ENCODE data around the gene KCNT2. TPM values are rescaled to one million over a fixed set of nuclear protein-coding genes. Genes with fewer than 3 reads are reported as not detected.

KCNT2 gene
- polyA plus RNA-seq, 2 of the 4 experiments (the other 2 are of a cell fraction) = 0.14 to 1.7 TPM

DNA sequence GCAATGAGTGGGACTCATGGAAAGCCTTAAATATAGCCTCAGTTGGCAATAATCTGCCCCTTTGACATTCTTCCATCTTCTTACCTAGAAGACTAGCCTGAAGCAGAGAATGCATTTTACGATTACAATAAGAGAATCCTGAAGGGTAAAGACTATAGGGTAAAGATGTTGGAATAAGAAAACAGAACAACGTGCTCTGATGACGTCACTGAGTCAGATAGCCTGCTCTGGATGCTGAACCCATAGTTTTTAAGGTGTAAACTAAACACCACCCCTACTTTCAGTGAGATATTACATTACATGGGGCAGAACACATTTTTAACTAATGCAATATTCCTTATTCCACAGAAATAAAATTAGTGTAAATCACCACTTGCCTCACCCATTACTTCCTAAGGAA is 240.4 kb downstream of the KCNT2 start:
- no peaks in the 10 kb centered on the region for H3K9me3 ChIP-seq
- POLR2A ChIA-PET = no interaction called here
- no peak for FAIRE-seq

DNA sequence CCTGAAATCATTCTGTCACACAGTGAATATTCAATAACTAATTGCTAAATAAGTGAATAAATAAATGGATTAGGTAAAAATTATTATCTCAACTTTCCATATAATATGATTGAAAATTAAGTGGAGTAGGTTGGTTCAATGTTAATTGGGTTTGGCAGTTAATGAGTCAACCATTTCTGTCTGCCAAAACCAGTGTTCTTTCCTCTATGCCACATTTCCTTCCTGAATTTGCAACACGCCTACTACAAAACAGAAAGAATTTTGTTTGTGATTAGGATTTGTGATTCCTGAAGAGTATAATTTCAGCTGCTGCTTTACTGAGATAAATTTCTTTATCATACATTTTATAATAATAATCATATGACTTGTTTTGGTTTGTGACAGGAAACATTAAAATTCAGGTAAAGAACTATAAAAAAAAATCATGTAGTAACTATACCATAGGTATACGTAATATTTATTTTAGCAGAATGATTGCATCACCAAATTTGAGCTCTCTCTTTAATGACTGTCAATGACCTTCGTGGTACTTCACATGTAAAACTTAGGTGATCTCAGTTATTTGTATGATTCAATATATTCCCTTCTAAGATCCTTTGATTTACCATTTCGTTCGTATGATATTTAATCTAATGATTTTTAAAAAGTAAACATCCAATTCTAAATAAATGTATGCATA is 241.3 kb downstream of the KCNT2 start:
- no peak overlapping the region for H3K27ac ChIP-seq
- TF ChIP-seq GATA3 (IDR thresholded peaks at IDR 0.05; ENCODE audit: borderline replicate concordance) (no peak), MAZ (IDR thresholded peaks at IDR 0.05; ENCODE audit: borderline replicate concordance, low read depth, low read length) (no peak), SREBF2 (IDR thresholded peaks at IDR 0.05) (no peak), EHMT2 (IDR thresholded peaks at IDR 0.05; ENCODE audit: low read depth) (no peak), NR3C1 (IDR thresholded peaks at IDR 0.05) (no peak), HEYL (CRISPR knock-in tag; IDR thresholded peaks at IDR 0.05) (no peak), FOXS1 (CRISPR knock-in tag; IDR thresholded peaks at IDR 0.05) (no peak), BHLHE40 (IDR thresholded peaks at IDR 0.05; ENCODE audit: low read depth, low read length) (no peak)
- TF ChIP-seq, protein P1, sequence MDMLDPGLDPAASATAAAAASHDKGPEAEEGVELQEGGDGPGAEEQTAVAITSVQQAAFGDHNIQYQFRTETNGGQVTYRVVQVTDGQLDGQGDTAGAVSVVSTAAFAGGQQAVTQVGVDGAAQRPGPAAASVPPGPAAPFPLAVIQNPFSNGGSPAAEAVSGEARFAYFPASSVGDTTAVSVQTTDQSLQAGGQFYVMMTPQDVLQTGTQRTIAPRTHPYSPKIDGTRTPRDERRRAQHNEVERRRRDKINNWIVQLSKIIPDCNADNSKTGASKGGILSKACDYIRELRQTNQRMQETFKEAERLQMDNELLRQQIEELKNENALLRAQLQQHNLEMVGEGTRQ (IDR thresholded peaks at IDR 0.05) = no peak
- ChIA-PET CTCF (no interaction called here), POLR2A (no interaction called here)
- H3K4me1 ChIP-seq = peaks cover under 1% of the 10 kb centered on the region; the same call in 2 of the 3 replicates
- DNase-seq (ENCODE audit: low read depth in 1 of 2, low spot score in 1 of 2) (no peak), FAIRE-seq (no peak), ATAC-seq (no peak)
- no peaks in the 10 kb centered on the region for H3K9me3 ChIP-seq
- H3K4me3 ChIP-seq = no peak overlapping the region
- H3K4me2 ChIP-seq = no peak overlapping the region
- 69% methylated on average over 5 of the region's 5 CpGs for WGBS (ENCODE audit: missing lambda C conversion rate)

More for the DNA sequence above, 240.4 kb downstream of the KCNT2 start:
- 63% methylated on average over 3 of the region's 3 CpGs for WGBS (ENCODE audit: missing lambda C conversion rate)
- TF ChIP-seq KDM5A (IDR thresholded peaks at IDR 0.05) (no peak), CBX2 (IDR thresholded peaks at IDR 0.05; ENCODE audit: borderline replicate concordance, low read depth) (no peak), JUN (IDR thresholded peaks at IDR 0.05) (no peak), HOXB13 (CRISPR knock-in tag; IDR thresholded peaks at IDR 0.05; ENCODE audit: low read depth) (no peak), ZNF302 (CRISPR knock-in tag; IDR thresholded peaks at IDR 0.05) (no peak), KDM1A (IDR thresholded peaks at IDR 0.05; ENCODE audit: low read depth) (no peak), SMC3 (IDR thresholded peaks at IDR 0.05) (no peak), HDAC2 (IDR thresholded peaks at IDR 0.05) (no peak), POLR2AphosphoS2 (conservative IDR thresholded peaks at IDR 0.05; ENCODE audit: low read length) (no peak), CEBPB (IDR thresholded peaks at IDR 0.05) (no peak), POLR2A (IDR thresholded peaks at IDR 0.05; ENCODE audit: low read length) (no peak)
- TF ChIP-seq, protein P2, sequence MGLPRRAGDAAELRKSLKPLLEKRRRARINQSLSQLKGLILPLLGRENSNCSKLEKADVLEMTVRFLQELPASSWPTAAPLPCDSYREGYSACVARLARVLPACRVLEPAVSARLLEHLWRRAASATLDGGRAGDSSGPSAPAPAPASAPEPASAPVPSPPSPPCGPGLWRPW (IDR thresholded peaks at IDR 0.05) = no peak
- TF ChIP-seq, protein P3, sequence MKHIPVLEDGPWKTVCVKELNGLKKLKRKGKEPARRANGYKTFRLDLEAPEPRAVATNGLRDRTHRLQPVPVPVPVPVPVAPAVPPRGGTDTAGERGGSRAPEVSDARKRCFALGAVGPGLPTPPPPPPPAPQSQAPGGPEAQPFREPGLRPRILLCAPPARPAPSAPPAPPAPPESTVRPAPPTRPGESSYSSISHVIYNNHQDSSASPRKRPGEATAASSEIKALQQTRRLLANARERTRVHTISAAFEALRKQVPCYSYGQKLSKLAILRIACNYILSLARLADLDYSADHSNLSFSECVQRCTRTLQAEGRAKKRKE (CRISPR knock-in tag; IDR thresholded peaks at IDR 0.05; ENCODE audit: low read depth) = no peak
- CTCF ChIA-PET = no interaction called here
- no peak for DNase-seq (ENCODE audit: low read depth in 1 of 2, low spot score in 1 of 2)
- H3K27ac ChIP-seq = no peak overlapping the region
- no peaks in the 10 kb centered on the region for H3K4me1 ChIP-seq
- H3K4me2 ChIP-seq = no peak overlapping the region
- no peak for ATAC-seq
- no peak overlapping the region for H3K4me3 ChIP-seq

DNA sequence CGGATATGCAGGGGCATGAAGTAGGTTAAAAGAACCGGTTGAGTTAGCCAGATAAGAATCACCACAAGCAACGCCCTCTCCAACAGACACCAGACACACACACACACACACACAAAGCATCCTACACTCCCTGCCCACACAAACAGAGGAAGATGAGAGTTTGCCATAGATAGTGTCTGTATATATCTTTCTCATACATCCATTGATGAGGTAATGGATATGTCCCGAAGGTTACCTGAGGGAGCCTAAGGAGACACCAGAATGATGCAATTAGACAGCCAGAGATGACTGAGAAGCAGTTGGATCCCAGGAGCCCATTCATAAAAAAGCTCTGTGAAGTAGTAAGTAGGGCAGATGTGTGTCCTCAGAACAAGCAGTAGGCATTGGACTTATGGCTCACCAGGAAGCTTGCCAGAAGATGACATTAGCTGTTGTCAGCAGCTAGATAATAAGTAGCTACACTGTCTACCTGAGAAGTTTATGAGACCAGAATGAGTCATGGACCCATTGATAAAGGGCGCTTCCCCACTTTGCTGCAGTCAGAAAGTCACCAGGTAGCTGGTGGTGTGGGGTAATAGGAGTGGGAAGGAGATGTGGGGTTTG is 247.0 kb downstream of the KCNT2 start:
- no peak for FAIRE-seq
- Histone ChIP-seq H3K4me3 (no peak overlapping the region), H3K27ac (peak overlapping the region in 1 of 2 experiments; percentile 0; a peak in 1 of 6 replicates), H3K4me1 (peaks cover 15% of the 10 kb centered on the region), H3K4me2 (peak overlapping the region; percentile 43), H3K9me3 (no peaks in the 10 kb centered on the region)
- peak; percentile 47 to 70; a peak in 5 of 6 replicates for ATAC-seq
- POLR2A ChIA-PET = no interaction called here
- CTCF ChIA-PET = interaction anchor here (0.8 to 1.0 kb wide), 2 partner anchors 12 to 300 kb away, joined by 3 read pairs; no protein-coding TSS in a partner anchor
- 35% methylated on average over 5 of the region's 5 CpGs for WGBS (ENCODE audit: missing lambda C conversion rate)
- peak in 1 of 2 experiments; percentile 63 for DNase-seq (ENCODE audit: low read depth in 1 of 2, low spot score in 1 of 2)
- TF ChIP-seq KDM5A (IDR thresholded peaks at IDR 0.05) (no peak), SMC3 (IDR thresholded peaks at IDR 0.05) (no peak), HOXA7 (CRISPR knock-in tag; IDR thresholded peaks at IDR 0.05) (no peak), KDM1A (IDR thresholded peaks at IDR 0.05; ENCODE audit: low read depth) (no peak), ESRRA (IDR thresholded peaks at IDR 0.05; ENCODE audit: borderline replicate concordance, low read length) (no peak), EP300 (IDR thresholded peaks at IDR 0.05) (no peak), RNF2 (IDR thresholded peaks at IDR 0.05; ENCODE audit: borderline replicate concordance, low read depth) (no peak), JUNB (IDR thresholded peaks at IDR 0.05) (no peak; the same call in 1 of the 2 replicates), CHD4 (IDR thresholded peaks at IDR 0.05; ENCODE audit: borderline replicate concordance) (no peak), FOSL2 (IDR thresholded peaks at IDR 0.05) (no peak), FOSL2 (CRISPR knock-in tag; IDR thresholded peaks at IDR 0.05) (no peak), POLR2AphosphoS2 (conservative IDR thresholded peaks at IDR 0.05; ENCODE audit: low read length) (no peak), CBX8 (IDR thresholded peaks at IDR 0.05) (no peak), PHF8 (IDR thresholded peaks at IDR 0.05; ENCODE audit: borderline replicate concordance, low read depth) (no peak), MAFK (IDR thresholded peaks at IDR 0.05; ENCODE audit: partially characterized antibody) (no peak), SREBF2 (IDR thresholded peaks at IDR 0.05) (no peak)
- TF ChIP-seq, protein P1 (IDR thresholded peaks at IDR 0.05) = no peak

Data from A549 (cell line).